Activated CD8-positive, alpha-beta memory T cell treated with anti-CD3 and anti-CD28 coated beads, Interleukin-2, amount 10 ng/mL, durations not matched to agents 7 days and 5 days (primary cell): Measurements from ENCODE around the gene ARHGAP12. TPM values are rescaled to one million over a fixed set of nuclear protein-coding genes. Genes with fewer than 3 reads are reported as not detected.
"Not testable (repeated sequence)": the region's sequence is repeated elsewhere in the genome, so short reads cannot be mapped to it uniquely, and the experiment has no call there.

ENCODE experiments used
- ATAC-seq: fragments of 150-1000 bp; cut with Tn5 transposase; one replicate; pipeline ENCODE4 v1.10.0; 2021; ENCODE audit warnings: moderate library complexity
- CTCF ChIA-PET: fragments of 350-600 bp; sonication (Branson Sonifier 250); formaldehyde crosslinking; loops from one replicate; lab custom pipeline; 2021; ENCODE audit warnings: antibody characterized with exemption; lab: Charles Lee
- DNase-seq: peaks from one replicate; pipeline ENCODE4 v3.0.0-alpha.2; 2020
- H3K27ac Mint-ChIP-seq: one replicate; pipeline ENCODE4 v1.8.0; 2021; ENCODE audit warnings: mild to moderate bottlenecking, mixed read lengths
- H3K27me3 Mint-ChIP-seq: one replicate; pipeline ENCODE4 v1.8.0; 2021; ENCODE audit warnings: mixed read lengths
- H3K36me3 Mint-ChIP-seq: one replicate; pipeline ENCODE4 v1.8.0; 2021; ENCODE audit warnings: mild to moderate bottlenecking, mixed read lengths
- H3K4me1 Mint-ChIP-seq: one replicate; pipeline ENCODE4 v1.8.0; 2021; ENCODE audit warnings: mixed read lengths
- H3K4me3 Mint-ChIP-seq: one replicate; pipeline ENCODE4 v1.8.0; 2021; ENCODE audit warnings: mild to moderate bottlenecking, moderate library complexity, mixed read lengths
- H3K9me3 Mint-ChIP-seq: one replicate; pipeline ENCODE4 v1.8.0; 2022; ENCODE audit warnings: low read depth, mixed read lengths
- total RNA-seq, 2 experiments: library from RNA; stranded (reverse); gene quantifications; one replicate each; pipeline ENCODE4 v1.2.3, GENCODE V29; 2021

ARHGAP12 gene
- total RNA-seq, 2 experiments from 2014 or later: 3.0 to 7.8 TPM

DNA sequence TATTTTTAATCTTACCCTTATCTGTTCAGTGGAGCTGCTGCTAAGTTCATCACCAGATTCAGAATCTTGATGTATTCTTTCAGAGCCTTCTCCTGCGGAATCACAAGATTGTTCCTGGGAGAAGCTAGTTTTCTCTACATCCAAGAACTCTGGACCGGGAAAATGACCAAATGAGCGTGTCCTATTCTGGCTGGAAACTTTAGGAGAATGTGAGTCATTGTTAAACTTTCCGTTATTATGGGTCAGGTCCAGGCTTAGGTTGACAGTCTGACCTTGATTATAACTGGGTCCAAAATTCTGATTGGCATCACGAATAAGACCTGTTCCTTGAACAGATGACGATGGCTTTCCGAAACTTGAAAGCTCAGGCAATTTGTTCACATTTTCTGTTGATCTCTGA, 20.5 kb downstream of the ARHGAP12 start:
- Mint-ChIP-seq H3K36me3 (peaks cover 8% of the 10 kb centered on the region), H3K27me3 (no peaks in the 10 kb centered on the region), H3K4me1 (peaks cover 11% of the 10 kb centered on the region), H3K27ac (no peak overlapping the region), H3K9me3 (no peaks in the 10 kb centered on the region), H3K4me3 (no peak overlapping the region)
- ATAC-seq (no peak), DNase-seq (no peak)
- CTCF ChIA-PET: no interaction called here

DNA sequence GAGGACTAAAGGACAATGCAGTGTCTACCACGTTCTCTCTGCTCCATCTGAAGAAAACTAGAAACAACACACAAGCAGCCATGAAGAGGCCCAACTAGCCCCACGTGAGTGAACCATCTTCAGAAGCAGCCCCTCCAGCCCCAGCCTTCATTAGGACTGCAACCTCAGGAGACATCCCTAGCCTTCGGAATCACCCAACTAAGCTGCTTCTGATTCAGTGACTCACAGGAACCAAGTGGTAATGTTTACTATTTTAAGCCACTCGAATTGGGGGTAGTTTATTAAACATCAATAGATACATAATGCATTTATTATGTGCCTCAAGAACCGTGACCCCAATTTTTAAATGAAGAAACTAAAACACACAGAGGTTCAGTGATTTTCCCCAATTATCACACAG, 22.6 kb downstream of the ARHGAP12 start:
- DNase-seq (no peak), ATAC-seq (no peak)
- Mint-ChIP-seq H3K27ac (no peak overlapping the region), H3K4me1 (peaks cover 4% of the 10 kb centered on the region), H3K9me3 (no peaks in the 10 kb centered on the region), H3K36me3 (peaks cover 10% of the 10 kb centered on the region), H3K4me3 (no peak overlapping the region), H3K27me3 (no peaks in the 10 kb centered on the region)
- CTCF ChIA-PET: interaction anchor here (1.8 kb wide), 1 partner anchor 41 kb away, joined by 3 read pairs; no protein-coding TSS in a partner anchor

DNA sequence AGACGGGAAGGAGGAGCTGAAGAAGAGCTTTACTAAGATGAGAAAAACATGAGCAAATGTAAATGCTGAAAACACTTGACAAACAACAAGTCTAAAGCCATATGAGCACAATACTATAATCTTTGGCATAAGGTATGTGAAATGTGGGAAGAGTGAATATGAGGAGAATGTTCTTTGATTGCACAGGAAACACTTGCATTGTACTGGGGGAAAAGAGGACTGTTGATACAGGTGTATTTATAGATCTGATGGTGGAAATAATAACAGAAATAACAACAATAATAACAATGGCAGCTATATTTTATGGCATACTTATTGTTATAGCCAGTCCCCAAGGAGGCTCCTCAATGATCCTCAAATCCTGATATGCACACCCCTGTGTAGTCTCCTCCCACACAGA, 23.0 kb downstream of the ARHGAP12 start:
- DNase-seq: no peak
- H3K27me3 Mint-ChIP-seq: no peaks in the 10 kb centered on the region
- H3K27ac Mint-ChIP-seq: no peak overlapping the region
- CTCF ChIA-PET: interaction anchor here (1.8 kb wide), 1 partner anchor 41 kb away, joined by 3 read pairs; no protein-coding TSS in a partner anchor
- ATAC-seq: no peak
- no peaks in the 10 kb centered on the region for H3K9me3 Mint-ChIP-seq
- peaks cover 11% of the 10 kb centered on the region for H3K36me3 Mint-ChIP-seq
- no peak overlapping the region for H3K4me3 Mint-ChIP-seq
- peaks cover 4% of the 10 kb centered on the region for H3K4me1 Mint-ChIP-seq

- Mint-ChIP-seq H3K4me3 (no peak overlapping the region), H3K27ac (no peak overlapping the region), H3K4me1 (peaks cover 4% of the 10 kb centered on the region), H3K9me3 (no peaks in the 10 kb centered on the region), H3K36me3 (peaks cover 10% of the 10 kb centered on the region), H3K27me3 (no peaks in the 10 kb centered on the region)
- CTCF ChIA-PET: interaction anchor here (1.1 kb wide), 1 partner anchor 20 kb away, joined by 3 read pairs; no protein-coding TSS in a partner anchor
- DNase-seq (no peak), ATAC-seq (no peak)
Measured at GRCh38 chr10:31902625-31903024, 26.0 kb downstream of the ARHGAP12 start.

DNA sequence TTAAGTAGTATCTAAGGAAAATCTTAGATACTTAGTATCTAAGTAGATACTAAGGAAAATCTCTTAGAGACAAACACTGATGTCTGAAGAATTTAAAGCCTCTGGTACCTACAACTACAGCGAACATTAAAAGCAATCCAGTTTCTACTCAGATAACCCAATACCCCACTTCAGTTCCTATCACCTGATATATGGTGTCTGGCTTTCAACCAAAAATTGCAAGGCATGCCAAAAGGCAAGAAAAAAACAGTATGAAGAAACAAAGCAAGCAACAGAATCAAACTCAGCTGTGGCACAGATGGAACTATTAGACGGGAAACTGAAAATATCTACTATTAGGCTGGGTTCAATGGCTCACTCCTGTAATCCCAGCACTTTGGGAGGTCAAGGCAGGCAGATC, 31.1 kb downstream of the ARHGAP12 start:
- Mint-ChIP-seq H3K36me3 (peaks cover 20% of the 10 kb centered on the region), H3K9me3 (peaks cover 4% of the 10 kb centered on the region), H3K27ac (no peak overlapping the region), H3K27me3 (no peaks in the 10 kb centered on the region), H3K4me1 (no peaks in the 10 kb centered on the region), H3K4me3 (no peak overlapping the region)
- CTCF ChIA-PET: no interaction called here
- ATAC-seq (no peak), DNase-seq (no peak)

DNA sequence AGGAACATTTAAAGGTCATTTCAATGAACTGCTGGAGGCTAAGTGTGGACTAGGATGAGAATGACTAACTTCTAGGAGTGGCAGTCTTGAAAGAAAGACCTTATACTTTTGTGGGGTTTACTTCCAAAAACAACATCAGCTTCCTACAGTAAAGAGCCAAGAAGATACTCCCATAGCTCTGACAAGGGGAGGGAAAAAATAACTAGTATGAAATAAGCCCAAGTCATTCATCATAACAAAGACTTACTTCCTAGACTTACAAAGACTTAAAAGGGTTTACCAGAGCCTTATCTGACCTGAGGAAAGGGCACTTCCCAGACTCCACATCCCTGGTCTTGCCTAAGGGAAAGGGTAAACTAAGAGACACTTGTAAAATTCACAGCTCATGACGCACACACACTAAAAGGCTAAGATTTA, 31.7 kb downstream of the ARHGAP12 start:
- no peak for ATAC-seq
- Mint-ChIP-seq H3K27ac (no peak overlapping the region), H3K27me3 (no peaks in the 10 kb centered on the region), H3K4me3 (no peak overlapping the region), H3K4me1 (no peaks in the 10 kb centered on the region), H3K36me3 (peaks cover 20% of the 10 kb centered on the region), H3K9me3 (peaks cover 4% of the 10 kb centered on the region)
- no peak for DNase-seq
- CTCF ChIA-PET: interaction anchor here (0.6 to 0.7 kb wide), 2 partner anchors 85 to 102 kb away, joined by 3 read pairs; no protein-coding TSS in a partner anchor

GRCh38 chr10:31895722-31896121, 32.9 kb downstream of the ARHGAP12 start:
- H3K27ac Mint-ChIP-seq, DNase-seq, H3K27me3 Mint-ChIP-seq, CTCF ChIA-PET, ATAC-seq, H3K4me1 Mint-ChIP-seq, H3K4me3 Mint-ChIP-seq, H3K9me3 Mint-ChIP-seq: not testable (repeated sequence)
- peaks cover 23% of the 10 kb centered on the region for H3K36me3 Mint-ChIP-seq

GRCh38 chr10:31888442-31888841, 40.2 kb downstream of the ARHGAP12 start:
- CTCF ChIA-PET: no interaction called here
- Mint-ChIP-seq H3K4me1 (no peaks in the 10 kb centered on the region), H3K4me3 (no peak overlapping the region), H3K27me3 (no peaks in the 10 kb centered on the region), H3K9me3 (no peaks in the 10 kb centered on the region), H3K36me3 (peaks cover 9% of the 10 kb centered on the region), H3K27ac (no peak overlapping the region)
- DNase-seq (no peak), ATAC-seq (no peak)

- H3K4me1 Mint-ChIP-seq: no peaks in the 10 kb centered on the region
- CTCF ChIA-PET: no interaction called here
- no peaks in the 10 kb centered on the region for H3K27me3 Mint-ChIP-seq
- H3K4me3 Mint-ChIP-seq: no peak overlapping the region
- DNase-seq (no peak), ATAC-seq (no peak)
- peaks cover 5% of the 10 kb centered on the region for H3K36me3 Mint-ChIP-seq
- no peak overlapping the region for H3K27ac Mint-ChIP-seq
- no peaks in the 10 kb centered on the region for H3K9me3 Mint-ChIP-seq
Measured at GRCh38 chr10:31887850-31888249, 40.8 kb downstream of the ARHGAP12 start.

GRCh38 chr10:31886885-31887284, 41.7 kb downstream of the ARHGAP12 start:
- no peak for ATAC-seq
- no peaks in the 10 kb centered on the region for H3K4me1 Mint-ChIP-seq
- no peak for DNase-seq
- peaks cover 5% of the 10 kb centered on the region for H3K36me3 Mint-ChIP-seq
- no peaks in the 10 kb centered on the region for H3K27me3 Mint-ChIP-seq
- H3K27ac Mint-ChIP-seq: no peak overlapping the region
- no peak overlapping the region for H3K4me3 Mint-ChIP-seq
- no peaks in the 10 kb centered on the region for H3K9me3 Mint-ChIP-seq
- CTCF ChIA-PET: interaction anchor here (0.5 kb wide), 1 partner anchor 158 kb away, joined by 5 read pairs; no protein-coding TSS in a partner anchor

DNA sequence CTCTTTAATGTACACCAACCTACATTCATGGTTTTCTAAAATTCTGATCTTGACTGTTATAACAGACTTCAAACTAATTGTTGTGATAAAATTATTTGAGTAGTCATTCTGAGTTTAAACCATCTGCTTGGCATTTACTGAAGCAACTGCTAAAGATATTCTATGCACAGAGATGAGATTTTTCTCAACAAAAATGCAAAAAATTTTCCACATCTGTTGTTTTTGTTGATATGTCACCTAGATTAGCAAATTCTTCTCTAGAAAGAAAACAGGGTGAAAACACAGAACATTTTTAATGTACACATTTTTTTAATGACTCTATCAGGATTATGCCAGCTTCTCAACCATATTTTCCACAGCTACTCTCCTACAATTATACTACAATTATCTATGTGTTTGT, 42.7 kb downstream of the ARHGAP12 start:
- DNase-seq (no peak), ATAC-seq (no peak)
- CTCF ChIA-PET: no interaction called here
- Mint-ChIP-seq H3K4me1 (no peaks in the 10 kb centered on the region), H3K9me3 (no peaks in the 10 kb centered on the region), H3K27ac (no peak overlapping the region), H3K4me3 (no peak overlapping the region), H3K27me3 (no peaks in the 10 kb centered on the region), H3K36me3 (no peaks in the 10 kb centered on the region)

DNA sequence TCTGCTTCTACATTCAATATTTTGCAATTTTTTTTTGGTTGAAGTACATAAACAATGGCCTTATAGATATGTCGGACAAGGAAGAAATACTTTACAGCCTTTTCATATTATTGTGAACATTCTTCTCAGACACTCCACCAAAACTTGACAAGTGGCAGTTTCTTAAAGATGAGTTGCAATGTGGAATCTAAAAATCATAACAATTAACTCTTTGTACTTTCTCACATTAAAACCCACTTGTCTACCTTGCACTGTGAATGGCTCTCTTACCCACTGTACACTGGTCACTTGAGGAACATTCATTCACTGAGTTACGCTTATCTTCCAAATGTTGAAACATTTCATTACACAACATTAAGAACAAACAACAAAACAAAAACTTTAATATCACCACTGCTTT, 44.2 kb downstream of the ARHGAP12 start:
- DNase-seq (no peak), ATAC-seq (no peak)
- CTCF ChIA-PET: no interaction called here
- Mint-ChIP-seq H3K9me3 (no peaks in the 10 kb centered on the region), H3K4me1 (no peaks in the 10 kb centered on the region), H3K27ac (no peak overlapping the region), H3K4me3 (no peak overlapping the region), H3K27me3 (no peaks in the 10 kb centered on the region), H3K36me3 (no peaks in the 10 kb centered on the region)

DNA sequence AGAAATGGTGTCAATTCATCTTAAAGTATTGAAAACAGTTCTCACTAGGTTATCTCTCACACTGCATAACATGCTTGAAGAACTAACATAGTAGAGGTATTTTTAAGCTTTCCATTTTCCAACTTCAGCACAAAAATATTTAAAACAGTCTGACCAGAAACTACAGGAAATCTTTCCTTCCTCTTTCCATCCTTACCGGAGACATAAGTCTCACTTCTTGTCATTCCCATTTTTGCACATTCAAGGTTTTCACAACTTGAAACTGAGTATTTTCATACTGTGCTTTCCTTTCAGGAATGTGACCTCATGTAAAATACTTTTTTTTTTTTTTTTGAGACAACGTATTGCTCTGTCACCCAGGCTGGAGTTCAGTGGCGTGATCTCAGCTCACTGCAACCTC, 45.2 kb downstream of the ARHGAP12 start:
- peaks cover 2% of the 10 kb centered on the region for H3K4me1 Mint-ChIP-seq
- CTCF ChIA-PET: no interaction called here
- H3K27ac Mint-ChIP-seq: no peak overlapping the region
- DNase-seq: no peak
- H3K36me3 Mint-ChIP-seq: peaks cover 1% of the 10 kb centered on the region
- H3K4me3 Mint-ChIP-seq: no peak overlapping the region
- ATAC-seq: no peak
- no peaks in the 10 kb centered on the region for H3K27me3 Mint-ChIP-seq
- H3K9me3 Mint-ChIP-seq: no peaks in the 10 kb centered on the region

DNA sequence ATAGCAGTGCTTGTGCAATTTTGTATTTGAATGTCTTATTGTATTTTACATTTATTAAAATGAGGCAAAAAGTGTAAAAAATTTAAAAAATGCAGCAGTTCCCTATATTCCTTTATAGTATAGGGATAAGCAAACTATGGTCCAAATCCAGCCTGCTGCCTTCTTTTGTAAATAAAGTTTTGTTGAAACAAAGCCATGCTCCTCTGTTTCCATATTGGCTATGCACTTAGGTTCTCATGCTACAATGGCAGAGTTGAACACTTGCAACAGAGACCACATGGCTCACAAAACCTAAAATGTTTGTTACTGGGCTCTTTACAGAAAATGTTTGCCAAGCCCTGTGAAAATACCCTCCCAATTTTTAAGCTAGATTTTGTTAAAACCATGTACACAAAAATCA, 50.1 kb downstream of the ARHGAP12 start:
- ATAC-seq (no peak), DNase-seq (no peak)
- Mint-ChIP-seq H3K4me3 (no peak overlapping the region), H3K27me3 (no peaks in the 10 kb centered on the region), H3K4me1 (peaks cover 21% of the 10 kb centered on the region), H3K9me3 (no peaks in the 10 kb centered on the region), H3K36me3 (peaks cover 3% of the 10 kb centered on the region), H3K27ac (no peak overlapping the region)
- CTCF ChIA-PET: interaction anchor here (0.7 kb wide), 1 partner anchor 17 kb away, joined by 3 read pairs; no protein-coding TSS in a partner anchor
